HG02943 (cell line): ENCODE data around the gene GALNT4.

Source experiments
- ATAC-seq: cut with Tn5 transposase; IDR thresholded peaks from one replicate; pipeline ENCODE4 v1.9.1; 2021; ENCODE audit warnings: mild to moderate bottlenecking, low read depth, moderate library complexity; ENCODE audit not compliant: unreplicated experiment

Gene GALNT4

DNA sequence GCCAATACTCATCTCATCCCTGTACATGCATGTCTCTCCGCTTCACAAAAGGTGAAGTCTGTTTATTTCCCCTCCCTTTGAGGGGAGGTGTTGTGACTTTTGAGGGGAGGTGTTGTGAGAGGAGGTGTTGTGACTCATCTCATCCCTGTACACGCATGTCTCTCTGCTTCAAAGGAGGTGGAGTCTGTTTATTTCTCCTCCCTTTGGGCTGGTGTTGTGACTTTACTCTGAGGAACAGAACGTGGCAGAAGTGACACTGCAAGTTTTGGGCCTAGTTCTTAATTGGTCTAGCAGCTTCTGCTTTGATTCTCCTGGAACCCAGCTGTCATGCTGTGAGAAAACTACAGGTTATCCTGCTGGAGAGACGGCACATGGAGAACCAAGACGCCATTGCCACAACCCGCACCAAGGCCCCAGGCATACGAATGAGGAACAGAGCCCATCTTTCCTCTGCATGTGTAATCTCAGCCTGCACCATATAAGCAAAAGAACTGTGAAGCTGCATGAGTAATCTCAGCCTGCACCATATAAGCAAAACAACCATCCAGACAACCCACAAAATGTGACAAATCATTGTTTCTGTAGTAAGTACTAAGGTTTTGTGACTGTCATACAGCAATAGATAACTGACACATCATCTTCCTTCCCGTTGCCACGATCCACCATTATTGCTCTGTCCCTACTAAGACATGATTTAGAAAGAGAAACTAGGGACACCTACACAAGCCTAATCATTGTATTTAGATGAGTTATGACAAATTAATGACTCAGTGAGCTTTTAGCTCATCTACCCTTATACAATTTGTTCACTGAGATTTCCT is 30.0 kb downstream of the GALNT4 start:
- ATAC-seq: no peak

GRCh38 chr12:89493670-89494302 is 30.8 kb downstream of the GALNT4 start:
- ATAC-seq: no peak

DNA sequence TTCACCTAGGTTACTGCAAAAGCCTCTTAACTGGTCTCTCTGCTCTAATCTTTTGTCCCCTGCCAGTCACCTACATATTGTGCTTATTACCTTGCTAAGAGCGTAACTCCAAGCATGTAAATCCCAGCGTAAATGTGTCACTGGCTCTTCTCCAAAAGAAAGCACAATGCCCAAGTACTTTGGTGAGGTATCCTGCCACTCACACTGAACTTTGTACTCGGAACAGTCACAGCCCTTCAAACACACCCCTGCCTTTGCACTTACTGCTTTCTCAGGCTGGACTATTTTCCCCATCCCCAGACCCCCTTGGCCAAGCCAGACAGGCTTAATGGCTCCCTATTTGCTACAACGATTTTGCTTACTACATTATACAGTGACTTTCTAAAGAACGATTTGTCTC is 31.7 kb downstream of the GALNT4 start:
- no peak for ATAC-seq

- ATAC-seq: no peak
Measured at GRCh38 chr12:89490922-89491321, 33.7 kb downstream of the GALNT4 start.

DNA sequence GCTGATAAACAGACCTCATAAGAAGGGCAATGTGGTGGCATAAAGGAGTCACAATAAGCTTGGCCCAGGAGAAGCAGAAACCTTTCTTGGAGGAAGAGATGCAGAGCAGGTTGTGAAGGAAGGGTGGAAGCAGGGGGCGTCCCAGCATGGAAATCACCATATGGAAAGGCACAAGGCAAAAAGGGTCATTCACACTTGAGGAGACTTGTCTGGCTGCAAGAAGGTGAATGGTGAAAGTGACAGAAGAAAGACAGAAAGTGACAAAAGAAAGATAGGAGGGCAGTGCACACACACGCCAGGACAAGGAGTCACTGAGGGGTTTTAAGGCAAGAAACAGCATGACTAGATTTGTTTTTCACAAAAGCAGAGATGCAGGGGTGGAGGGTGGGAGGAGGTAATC is 38.3 kb downstream of the GALNT4 start:
- no peak for ATAC-seq

DNA sequence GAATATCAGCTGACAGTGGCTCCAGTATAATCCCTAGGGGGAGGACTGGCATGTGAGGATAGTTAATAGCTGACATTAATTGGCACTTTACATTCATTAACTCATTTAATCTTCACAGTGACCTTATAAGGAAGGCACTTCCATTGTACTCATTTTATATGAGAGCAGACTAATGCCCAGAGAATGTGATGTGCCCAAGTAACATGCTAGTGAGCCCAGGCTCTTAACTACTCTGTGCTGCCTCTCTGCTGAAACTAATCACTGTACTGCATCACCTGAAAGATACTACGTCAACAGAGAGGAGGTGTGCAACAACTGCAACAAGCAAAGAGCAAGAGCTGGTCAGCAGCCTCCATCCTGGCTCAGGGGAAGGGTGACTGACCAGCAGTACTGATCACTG is 40.1 kb downstream of the GALNT4 start:
- no peak for ATAC-seq

GRCh38 chr12:89481213-89481914 is 43.2 kb downstream of the GALNT4 start:
- no peak for ATAC-seq

DNA sequence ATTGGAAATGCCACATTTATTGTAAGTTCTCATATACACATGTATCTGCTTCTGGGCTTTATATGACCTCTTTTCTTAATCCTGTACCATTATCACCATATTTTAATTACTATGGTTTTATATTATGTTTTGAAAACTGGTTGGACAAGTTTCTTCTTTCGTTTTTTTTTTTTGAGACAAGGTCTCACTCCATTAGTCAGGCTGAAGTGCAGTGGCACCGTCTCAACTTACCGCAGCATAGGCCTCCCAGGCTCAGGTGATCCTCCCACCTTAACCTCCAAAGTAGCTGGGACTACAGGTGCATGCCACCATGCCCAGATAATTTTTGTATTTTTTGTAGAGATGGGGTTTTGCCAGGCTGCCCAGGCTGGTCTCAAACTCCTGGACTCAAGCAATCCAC is 44.6 kb downstream of the GALNT4 start:
- no peak for ATAC-seq

- ATAC-seq: no peak
Measured at GRCh38 chr12:89477633-89478279, 46.8 kb downstream of the GALNT4 start.

- ATAC-seq: no peak
Measured at GRCh38 chr12:89476904-89477595, 47.5 kb downstream of the GALNT4 start.

DNA sequence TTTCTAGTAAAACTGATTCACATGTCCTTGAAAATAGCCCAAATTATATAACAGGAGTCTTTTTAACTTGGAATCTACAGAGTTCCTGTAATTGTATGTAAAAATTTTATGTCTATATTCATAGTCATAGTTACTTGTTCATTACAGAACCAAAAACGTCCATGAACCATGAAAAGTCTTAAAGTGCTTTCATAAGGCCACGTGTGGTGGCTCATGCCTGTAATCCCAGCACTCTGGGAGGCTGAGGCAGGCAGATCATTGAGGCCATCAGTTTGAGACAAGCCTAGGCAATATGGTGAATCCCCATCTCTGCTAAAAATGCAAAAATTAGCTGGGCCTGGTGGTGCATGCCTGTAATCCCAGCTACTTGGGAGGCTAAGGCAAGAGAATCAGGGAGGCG is 48.4 kb downstream of the GALNT4 start:
- no peak for ATAC-seq

GRCh38 chr12:89475203-89475990 is 49.2 kb downstream of the GALNT4 start:
- ATAC-seq: no peak

- ATAC-seq: no peak
Measured at GRCh38 chr12:89474615-89475014, 50.0 kb downstream of the GALNT4 start.
